T-helper 2 cell treated with Interferon-gamma antibody and Interleukin-4, amounts not matched to agents 5 μg/mL and 100 μg/mL, for 36 hours (primary cell): ENCODE data around the gene MED26.
"Not testable (repeated sequence)": the region's sequence is repeated elsewhere in the genome, so short reads cannot be mapped to it uniquely, and the experiment has no call there.

ENCODE experiments used
- DNase-seq: peaks from one replicate; pipeline ENCODE4 v3.0.0; 2021; ENCODE audit warnings: low spot score
- H3K27ac Mint-ChIP-seq: one replicate; pipeline ENCODE4 v1.8.0; 2021; ENCODE audit warnings: mild to moderate bottlenecking, mixed read lengths
- H3K27me3 Mint-ChIP-seq: one replicate; pipeline ENCODE4 v1.8.0; 2021; ENCODE audit warnings: low read depth, mixed read lengths
- H3K36me3 Mint-ChIP-seq: one replicate; pipeline ENCODE4 v1.8.0; 2021; ENCODE audit warnings: low read depth, mixed read lengths
- H3K4me1 Mint-ChIP-seq: one replicate; pipeline ENCODE4 v1.8.0; 2021; ENCODE audit warnings: low read depth, mixed read lengths
- H3K4me3 Mint-ChIP-seq: one replicate; pipeline ENCODE4 v1.8.0; 2022; ENCODE audit warnings: mild to moderate bottlenecking, moderate library complexity, mixed read lengths
- H3K9me3 Mint-ChIP-seq: one replicate; pipeline ENCODE4 v1.8.0; 2021; ENCODE audit warnings: mixed read lengths

MED26 gene

GRCh38 chr19:16659464-16659831, 31.4 kb upstream of the MED26 start:
- no peak for DNase-seq
- Mint-ChIP-seq H3K27me3 (peaks cover 7% of the 10 kb centered on the region), H3K9me3 (no peaks in the 10 kb centered on the region), H3K4me3 (peak overlapping the region; percentile 99), H3K27ac (peak overlapping the region; percentile 99), H3K36me3 (peaks cover 29% of the 10 kb centered on the region), H3K4me1 (peaks cover 27% of the 10 kb centered on the region)

- H3K36me3 Mint-ChIP-seq: peaks cover 44% of the 10 kb centered on the region
Measured at GRCh38 chr19:16657384-16657783, 29.4 kb upstream of the MED26 start.

GRCh38 chr19:16655727-16656126, 27.7 kb upstream of the MED26 start:
- Mint-ChIP-seq H3K27ac (no peak overlapping the region), H3K27me3 (no peaks in the 10 kb centered on the region), H3K4me3 (no peak overlapping the region), H3K9me3 (no peaks in the 10 kb centered on the region), H3K36me3 (peaks cover 58% of the 10 kb centered on the region), H3K4me1 (peaks cover 17% of the 10 kb centered on the region)
- no peak for DNase-seq

More at GRCh38 chr19:16657384-16657783, 29.4 kb upstream of the MED26 start:
- no peak for DNase-seq
- peak overlapping the region; percentile 36 for H3K4me3 Mint-ChIP-seq
- peak overlapping the region; percentile 26 for H3K27ac Mint-ChIP-seq
- H3K27me3 Mint-ChIP-seq: peaks cover 5% of the 10 kb centered on the region
- H3K4me1 Mint-ChIP-seq: peaks cover 17% of the 10 kb centered on the region
- no peaks in the 10 kb centered on the region for H3K9me3 Mint-ChIP-seq

GRCh38 chr19:16654627-16655026, 26.6 kb upstream of the MED26 start:
- no peaks in the 10 kb centered on the region for H3K9me3 Mint-ChIP-seq
- DNase-seq: no peak
- H3K27me3 Mint-ChIP-seq: no peaks in the 10 kb centered on the region
- no peak overlapping the region for H3K27ac Mint-ChIP-seq
- H3K4me1 Mint-ChIP-seq: peaks cover 19% of the 10 kb centered on the region
- no peak overlapping the region for H3K4me3 Mint-ChIP-seq
- peaks cover 66% of the 10 kb centered on the region for H3K36me3 Mint-ChIP-seq

- H3K9me3 Mint-ChIP-seq: no peaks in the 10 kb centered on the region
- H3K27ac Mint-ChIP-seq: no peak overlapping the region
- no peak overlapping the region for H3K4me3 Mint-ChIP-seq
- H3K36me3 Mint-ChIP-seq: peaks cover 68% of the 10 kb centered on the region
- DNase-seq: no peak
- no peaks in the 10 kb centered on the region for H3K27me3 Mint-ChIP-seq
- H3K4me1 Mint-ChIP-seq: peaks cover 20% of the 10 kb centered on the region
Measured at GRCh38 chr19:16654140-16654539, 26.1 kb upstream of the MED26 start.

GRCh38 chr19:16652854-16653253, 24.9 kb upstream of the MED26 start:
- Mint-ChIP-seq H3K9me3 (no peaks in the 10 kb centered on the region), H3K4me3 (no peak overlapping the region), H3K27ac (no peak overlapping the region), H3K27me3 (no peaks in the 10 kb centered on the region), H3K36me3 (peaks cover 65% of the 10 kb centered on the region), H3K4me1 (peaks cover 11% of the 10 kb centered on the region)
- no peak for DNase-seq

- not testable (repeated sequence) for H3K9me3 Mint-ChIP-seq, H3K27ac Mint-ChIP-seq, H3K27me3 Mint-ChIP-seq, H3K4me3 Mint-ChIP-seq, H3K4me1 Mint-ChIP-seq, DNase-seq
- peaks cover 68% of the 10 kb centered on the region for H3K36me3 Mint-ChIP-seq
Measured at GRCh38 chr19:16651421-16652188, 23.6 kb upstream of the MED26 start.

- Mint-ChIP-seq H3K4me1 (peaks cover 5% of the 10 kb centered on the region), H3K27ac (no peak overlapping the region), H3K27me3 (no peaks in the 10 kb centered on the region), H3K4me3 (no peak overlapping the region), H3K36me3 (peaks cover 66% of the 10 kb centered on the region), H3K9me3 (no peaks in the 10 kb centered on the region)
- DNase-seq: no peak
Measured at GRCh38 chr19:16650821-16651220, 22.8 kb upstream of the MED26 start.

- peaks cover 67% of the 10 kb centered on the region for H3K36me3 Mint-ChIP-seq
Measured at GRCh38 chr19:16649734-16650133, 21.7 kb upstream of the MED26 start.

GRCh38 chr19:16645140-16645539, 17.1 kb upstream of the MED26 start:
- peaks cover 3% of the 10 kb centered on the region for H3K4me1 Mint-ChIP-seq
- H3K36me3 Mint-ChIP-seq: peaks cover 55% of the 10 kb centered on the region
- H3K4me3 Mint-ChIP-seq: no peak overlapping the region
- no peak overlapping the region for H3K27ac Mint-ChIP-seq
- no peak for DNase-seq
- no peaks in the 10 kb centered on the region for H3K27me3 Mint-ChIP-seq
- no peaks in the 10 kb centered on the region for H3K9me3 Mint-ChIP-seq

More at GRCh38 chr19:16649734-16650133, 21.7 kb upstream of the MED26 start:
- Mint-ChIP-seq H3K27me3 (no peaks in the 10 kb centered on the region), H3K9me3 (no peaks in the 10 kb centered on the region), H3K4me3 (no peak overlapping the region), H3K4me1 (peaks cover 5% of the 10 kb centered on the region), H3K27ac (no peak overlapping the region)
- no peak for DNase-seq

- no peaks in the 10 kb centered on the region for H3K9me3 Mint-ChIP-seq
- H3K4me1 Mint-ChIP-seq: peaks cover 2% of the 10 kb centered on the region
- H3K27me3 Mint-ChIP-seq: no peaks in the 10 kb centered on the region
- no peak overlapping the region for H3K4me3 Mint-ChIP-seq
- no peak overlapping the region for H3K27ac Mint-ChIP-seq
- peaks cover 48% of the 10 kb centered on the region for H3K36me3 Mint-ChIP-seq
- no peak for DNase-seq
Measured at GRCh38 chr19:16641695-16642094, 13.7 kb upstream of the MED26 start.

GRCh38 chr19:16640951-16641350, 12.9 kb upstream of the MED26 start:
- DNase-seq: no peak
- Mint-ChIP-seq H3K27ac (no peak overlapping the region), H3K9me3 (no peaks in the 10 kb centered on the region), H3K36me3 (peaks cover 46% of the 10 kb centered on the region), H3K4me1 (peaks cover 2% of the 10 kb centered on the region), H3K4me3 (no peak overlapping the region), H3K27me3 (no peaks in the 10 kb centered on the region)

GRCh38 chr19:16638666-16639065, 10.7 kb upstream of the MED26 start:
- peaks cover 41% of the 10 kb centered on the region for H3K36me3 Mint-ChIP-seq
- peak overlapping the region; percentile 28 for H3K27ac Mint-ChIP-seq
- no peak for DNase-seq
- H3K27me3 Mint-ChIP-seq: no peaks in the 10 kb centered on the region
- peaks cover 2% of the 10 kb centered on the region for H3K4me1 Mint-ChIP-seq
- no peak overlapping the region for H3K4me3 Mint-ChIP-seq
- H3K9me3 Mint-ChIP-seq: no peaks in the 10 kb centered on the region

- peaks cover 37% of the 10 kb centered on the region for H3K36me3 Mint-ChIP-seq
- no peaks in the 10 kb centered on the region for H3K9me3 Mint-ChIP-seq
- H3K27me3 Mint-ChIP-seq: no peaks in the 10 kb centered on the region
- peaks cover 4% of the 10 kb centered on the region for H3K4me1 Mint-ChIP-seq
- H3K4me3 Mint-ChIP-seq: no peak overlapping the region
- no peak overlapping the region for H3K27ac Mint-ChIP-seq
- DNase-seq: no peak
Measured at GRCh38 chr19:16637535-16637934, 9.5 kb upstream of the MED26 start.

- Mint-ChIP-seq H3K27me3 (no peaks in the 10 kb centered on the region), H3K27ac (peak overlapping the region; percentile 49), H3K9me3 (no peaks in the 10 kb centered on the region), H3K4me1 (peaks cover 23% of the 10 kb centered on the region), H3K36me3 (peaks cover 40% of the 10 kb centered on the region), H3K4me3 (no peak overlapping the region)
- DNase-seq: no peak
Measured at GRCh38 chr19:16631465-16631864, 3.5 kb upstream of the MED26 start.
